Activated naive CD4-positive, alpha-beta T cell treated with anti-CD3 and anti-CD28 coated beads, Interleukin-2, amount 50 U/mL, for 72 hours (primary cell): ENCODE results near the gene DENND2A. TPM values are rescaled to one million over a fixed set of nuclear protein-coding genes. Genes with fewer than 3 reads are reported as not detected.
"Not testable (repeated sequence)": the region's sequence is repeated elsewhere in the genome, so short reads cannot be mapped to it uniquely, and the experiment has no call there.

Experiments used
- ATAC-seq, 2 donors: fragments of 150-1000 bp; cut with Tn5 transposase; 2 replicates each; pipeline ENCODE4 v1.10.0; 2021; ENCODE audit warnings: mild to moderate bottlenecking in 2 of 2, moderate library complexity in 2 of 2
- DNase-seq, 2 donors: peaks; one replicate each; pipeline ENCODE4 v3.0.0; 2021 to 2022; ENCODE audit warnings: low spot score in 2 of 2
- H3K27ac Mint-ChIP-seq, 2 donors: one replicate each; pipeline ENCODE4 v1.8.0; 2022; ENCODE audit warnings: mild to moderate bottlenecking in 2 of 2, mixed read lengths in 2 of 2
- H3K36me3 Mint-ChIP-seq, 2 donors: one replicate each; pipeline ENCODE4 v1.8.0; 2022; ENCODE audit warnings: mixed read lengths in 2 of 2
- H3K9me3 Mint-ChIP-seq, 2 donors: one replicate each; pipeline ENCODE4 v1.8.0; 2022; ENCODE audit warnings: mixed read lengths in 2 of 2
- total RNA-seq, 2 donors: library from RNA; stranded (reverse); gene quantifications; one replicate each; pipeline ENCODE4 v1.2.3, GENCODE V29; 2022

Gene DENND2A
- total RNA-seq, 2 donors from 2014 or later, result not detected

GRCh38 chr7:140638173-140638791 lies 2.3 kb downstream of the DENND2A start:
- no peaks in the 10 kb centered on the region for H3K9me3 Mint-ChIP-seq
- H3K27ac Mint-ChIP-seq, result no peak overlapping the region
- no peak for DNase-seq
- no peak for ATAC-seq
- peaks cover 0 to 7% of the 10 kb centered on the region in 2 donors for H3K36me3 Mint-ChIP-seq

- H3K36me3 Mint-ChIP-seq, result peaks cover 0 to 7% of the 10 kb centered on the region in 2 donors
- ATAC-seq (no peak), DNase-seq (no peak)
- H3K27ac Mint-ChIP-seq, result no peak overlapping the region
- H3K9me3 Mint-ChIP-seq, result no peaks in the 10 kb centered on the region
These were observed 3.2 kb downstream of the DENND2A start for GRCh38 chr7:140637400-140637799.

- no peak for ATAC-seq
- H3K36me3 Mint-ChIP-seq, result peaks cover 0 to 7% of the 10 kb centered on the region in 2 donors
These were observed 4.8 kb downstream of the DENND2A start for GRCh38 chr7:140635816-140636215.

GRCh38 chr7:140635345-140635744 lies 5.3 kb downstream of the DENND2A start:
- DNase-seq, result no peak
- Mint-ChIP-seq H3K36me3 (peaks cover 0 to 7% of the 10 kb centered on the region in 2 donors), H3K9me3 (no peaks in the 10 kb centered on the region), H3K27ac (no peak overlapping the region)
- no peak for ATAC-seq

More at GRCh38 chr7:140635816-140636215, 4.8 kb downstream of the DENND2A start:
- no peak for DNase-seq
- Mint-ChIP-seq H3K27ac (no peak overlapping the region), H3K9me3 (no peaks in the 10 kb centered on the region)

- H3K36me3 Mint-ChIP-seq, result no peaks in the 10 kb centered on the region
- no peaks in the 10 kb centered on the region for H3K9me3 Mint-ChIP-seq
- H3K27ac Mint-ChIP-seq, result no peak overlapping the region
- ATAC-seq (no peak), DNase-seq (no peak)
These were observed 9.0 kb downstream of the DENND2A start for GRCh38 chr7:140631602-140632001.

DNA sequence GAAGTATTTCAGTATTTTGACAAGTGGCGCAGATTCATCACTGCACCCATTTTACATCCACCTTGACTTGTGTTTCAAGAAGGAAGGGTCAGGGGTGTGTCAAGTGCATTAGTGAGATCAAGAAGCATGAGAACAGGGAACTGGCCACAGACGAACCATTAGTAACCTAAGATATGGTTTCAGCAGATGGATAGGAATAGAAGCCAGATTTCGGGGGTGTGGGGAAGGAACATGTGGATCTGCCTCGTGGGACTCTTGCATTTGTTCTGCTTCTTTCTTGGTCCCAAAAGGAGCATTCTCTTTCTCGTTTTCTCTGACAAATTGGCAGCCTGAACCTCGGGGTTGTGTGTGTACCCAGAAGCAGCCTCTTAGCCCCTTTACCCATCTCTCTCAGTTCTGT lies 9.6 kb downstream of the DENND2A start:
- no peaks in the 10 kb centered on the region for H3K36me3 Mint-ChIP-seq
- H3K27ac Mint-ChIP-seq, result no peak overlapping the region
- ATAC-seq, result no peak
- H3K9me3 Mint-ChIP-seq, result no peaks in the 10 kb centered on the region
- no peak for DNase-seq

DNA sequence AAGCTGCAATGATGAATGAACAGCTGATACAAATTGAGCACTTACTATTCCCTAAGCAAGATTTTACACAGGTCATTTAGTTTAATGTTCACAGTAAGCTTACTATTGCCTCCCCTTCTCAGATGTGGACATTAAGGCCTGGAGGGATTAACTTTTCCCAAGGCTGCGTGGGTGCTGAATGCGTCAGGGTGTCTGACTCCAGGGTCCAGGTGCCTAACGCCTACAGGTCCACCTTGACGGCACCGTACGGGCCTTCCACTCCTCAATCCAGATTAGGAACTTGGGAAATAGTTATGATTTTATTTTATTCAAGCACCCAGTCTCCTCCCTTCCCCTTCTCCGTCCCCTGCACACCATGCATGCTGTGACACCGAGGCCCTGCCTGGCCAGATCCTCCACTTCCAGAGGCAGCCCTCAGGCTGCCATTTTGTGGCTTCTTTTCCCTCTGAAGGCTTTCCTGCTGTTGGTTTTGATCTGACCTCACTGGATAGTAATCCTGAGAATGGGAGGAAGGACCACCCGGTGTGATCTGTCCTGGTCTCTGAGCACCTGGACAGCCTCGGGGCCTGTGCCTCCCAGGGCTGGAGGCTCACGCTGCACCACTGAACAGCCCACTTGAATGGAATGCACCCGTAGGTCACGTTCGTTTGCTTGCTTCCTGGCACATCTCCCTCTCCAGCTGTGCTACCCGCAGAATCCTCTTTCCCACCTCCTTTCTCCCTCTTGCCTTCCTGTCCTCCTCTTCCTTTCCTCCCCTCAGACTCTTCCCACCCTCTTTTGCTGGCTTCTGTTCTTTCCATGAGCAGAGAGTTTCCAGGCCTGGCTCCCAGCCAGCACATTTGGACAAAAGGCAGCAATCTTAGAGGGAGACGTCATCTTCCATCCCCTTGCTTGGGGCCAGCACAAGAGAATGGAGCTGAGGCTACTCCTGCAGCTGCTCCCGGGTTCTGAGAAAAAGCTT lies 14.4 kb downstream of the DENND2A start:
- Mint-ChIP-seq H3K36me3 (no peaks in the 10 kb centered on the region), H3K27ac (no peak overlapping the region), H3K9me3 (no peaks in the 10 kb centered on the region)
- ATAC-seq (no peak), DNase-seq (no peak)

DNA sequence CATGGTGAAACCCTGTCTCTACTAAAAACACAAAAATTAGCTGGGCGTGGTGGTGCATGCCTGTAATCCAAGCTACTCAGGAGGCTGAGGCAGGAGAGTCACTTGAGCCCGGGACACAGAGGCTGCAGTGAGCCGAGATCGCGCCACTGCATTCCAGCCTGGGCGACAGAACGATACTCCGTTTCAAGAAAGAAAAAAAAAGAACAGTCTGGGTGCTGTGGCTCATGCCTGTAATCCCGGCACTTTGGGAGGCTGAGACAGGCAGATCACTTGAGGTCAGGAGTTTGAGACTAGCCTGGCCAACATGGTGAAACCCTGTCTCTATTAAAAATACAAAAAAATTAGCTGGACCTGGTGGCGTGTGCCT lies 15.4 kb downstream of the DENND2A start:
- not testable (repeated sequence) for H3K27ac Mint-ChIP-seq, H3K9me3 Mint-ChIP-seq, ATAC-seq, DNase-seq, H3K36me3 Mint-ChIP-seq

DNA sequence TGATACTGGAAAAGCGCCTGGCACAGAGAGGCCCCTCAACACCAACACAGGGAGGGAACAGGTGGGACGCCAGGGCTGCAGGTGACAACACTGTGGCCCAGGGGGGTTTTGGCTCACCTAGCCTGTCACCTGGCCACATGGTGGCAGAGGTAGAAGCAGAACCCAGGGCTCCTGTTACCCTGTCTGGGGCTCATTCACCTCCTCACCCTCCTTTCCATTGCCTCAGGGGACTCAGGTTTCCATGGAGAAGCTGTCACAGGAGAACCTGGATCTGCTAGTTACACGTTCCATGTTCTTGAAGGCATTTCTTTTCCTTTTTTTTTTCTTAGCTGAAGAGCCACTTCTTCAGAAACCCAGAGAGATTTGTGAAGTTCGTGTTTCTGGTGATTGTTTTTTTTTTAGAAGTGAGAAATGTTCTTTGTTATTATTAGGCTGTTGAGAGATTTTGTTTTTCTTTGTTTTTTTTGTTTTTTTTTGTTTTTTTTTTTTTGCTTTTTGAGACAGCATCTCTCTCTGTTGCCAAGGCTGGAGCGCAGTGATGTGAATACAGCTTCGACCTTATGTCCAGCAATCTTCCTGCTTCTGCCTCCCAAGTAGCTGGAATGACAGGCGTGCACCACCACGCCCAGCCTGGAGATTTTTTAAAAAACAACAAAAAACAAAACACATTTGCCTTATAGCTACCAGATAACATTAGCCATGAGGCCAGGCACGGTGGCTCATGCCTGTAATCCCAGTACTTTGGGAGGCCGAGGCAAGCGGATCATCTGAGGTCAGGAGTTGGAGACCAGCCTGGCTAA lies 16.0 kb downstream of the DENND2A start:
- DNase-seq (no peak), ATAC-seq (no peak)
- Mint-ChIP-seq H3K27ac (no peak overlapping the region), H3K36me3 (no peaks in the 10 kb centered on the region), H3K9me3 (no peaks in the 10 kb centered on the region)

DNA sequence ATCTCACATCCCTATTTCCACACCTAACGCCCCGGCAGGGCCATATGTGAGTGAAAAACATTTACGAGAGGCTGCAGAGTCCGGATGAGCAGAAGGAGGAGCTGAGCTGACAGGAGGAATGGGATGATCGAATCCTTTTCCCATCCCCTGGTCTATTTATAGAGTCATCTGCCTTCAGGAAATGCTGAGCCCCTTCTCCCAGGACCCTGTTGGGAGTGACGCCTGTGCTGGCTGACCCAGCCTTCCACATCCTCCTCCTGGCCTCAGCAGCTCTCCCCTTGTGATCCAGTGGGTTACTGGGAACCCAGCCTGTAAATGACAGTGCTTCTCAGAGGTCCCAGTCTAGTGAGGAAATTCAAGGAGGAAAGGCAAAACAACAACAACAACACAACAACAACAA lies 16.6 kb downstream of the DENND2A start:
- no peak for ATAC-seq
- Mint-ChIP-seq H3K9me3 (no peaks in the 10 kb centered on the region), H3K27ac (no peak overlapping the region), H3K36me3 (no peaks in the 10 kb centered on the region)
- no peak for DNase-seq

DNA sequence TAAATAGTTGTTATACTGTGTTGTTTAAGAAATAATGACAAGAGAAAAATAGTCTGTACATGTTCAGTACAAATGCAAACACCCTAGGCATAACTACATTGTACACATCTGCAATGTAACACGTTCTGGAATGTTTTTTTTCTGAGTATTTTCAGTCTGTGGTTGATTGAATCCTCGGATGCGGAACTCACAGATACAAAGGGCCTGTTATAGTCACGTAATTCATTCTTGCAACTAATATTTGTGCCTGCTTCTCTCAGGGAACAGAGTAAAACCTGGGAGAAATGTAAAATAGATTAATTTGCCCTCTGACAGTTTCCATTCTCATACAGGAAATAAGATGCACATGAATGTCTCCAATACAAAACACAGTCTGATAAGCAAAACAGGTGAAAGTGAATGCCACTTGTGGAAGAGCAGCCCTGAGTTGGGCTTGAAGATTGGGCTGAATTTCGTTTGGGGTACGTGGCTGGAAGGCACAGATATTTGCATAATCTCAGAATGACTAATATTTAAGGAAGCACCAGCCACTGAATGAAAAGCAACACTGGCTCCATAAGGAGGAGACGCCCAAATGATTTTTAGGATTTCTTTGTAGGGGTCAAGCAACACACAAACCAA lies 19.1 kb downstream of the DENND2A start:
- Mint-ChIP-seq H3K27ac (no peak overlapping the region), H3K9me3 (no peaks in the 10 kb centered on the region), H3K36me3 (no peaks in the 10 kb centered on the region)
- no peak for ATAC-seq
- DNase-seq, result no peak

DNA sequence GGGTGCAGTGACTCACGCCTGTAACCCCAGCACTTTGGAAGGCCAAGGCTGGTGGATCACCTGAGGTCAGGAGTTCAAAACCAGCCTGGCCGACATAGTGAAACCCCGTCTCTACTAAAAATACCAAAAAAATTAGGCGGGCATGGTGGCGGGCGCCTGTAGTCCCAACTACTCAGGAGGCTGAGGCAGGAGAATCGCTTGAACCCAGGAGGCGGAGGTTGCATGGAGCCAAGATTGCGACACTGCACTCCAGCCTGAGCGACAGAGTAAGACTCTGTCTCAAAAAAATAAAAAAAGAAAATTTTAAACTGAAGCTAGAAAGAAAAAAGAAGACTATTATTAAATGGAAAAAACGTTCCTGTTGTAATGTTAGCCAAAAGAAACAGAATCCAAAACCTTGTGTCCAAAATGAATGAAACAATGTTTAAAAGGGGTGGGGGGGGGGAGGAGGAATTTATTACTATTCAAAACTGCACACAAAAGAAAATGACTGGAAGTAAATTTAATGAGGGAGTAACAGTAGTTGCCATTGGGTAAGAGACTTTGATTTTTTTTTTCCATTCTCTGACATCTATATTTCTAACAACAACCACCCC lies 20.6 kb downstream of the DENND2A start:
- not testable (repeated sequence) for ATAC-seq

GRCh38 chr7:140619176-140619575 lies 21.4 kb downstream of the DENND2A start:
- no peaks in the 10 kb centered on the region for H3K9me3 Mint-ChIP-seq
- H3K27ac Mint-ChIP-seq, result no peak overlapping the region
- no peak for ATAC-seq
- H3K36me3 Mint-ChIP-seq, result no peaks in the 10 kb centered on the region
- no peak for DNase-seq

More for the DNA sequence above, 20.6 kb downstream of the DENND2A start:
- not testable (repeated sequence) for H3K27ac Mint-ChIP-seq, H3K36me3 Mint-ChIP-seq, DNase-seq, H3K9me3 Mint-ChIP-seq

DNA sequence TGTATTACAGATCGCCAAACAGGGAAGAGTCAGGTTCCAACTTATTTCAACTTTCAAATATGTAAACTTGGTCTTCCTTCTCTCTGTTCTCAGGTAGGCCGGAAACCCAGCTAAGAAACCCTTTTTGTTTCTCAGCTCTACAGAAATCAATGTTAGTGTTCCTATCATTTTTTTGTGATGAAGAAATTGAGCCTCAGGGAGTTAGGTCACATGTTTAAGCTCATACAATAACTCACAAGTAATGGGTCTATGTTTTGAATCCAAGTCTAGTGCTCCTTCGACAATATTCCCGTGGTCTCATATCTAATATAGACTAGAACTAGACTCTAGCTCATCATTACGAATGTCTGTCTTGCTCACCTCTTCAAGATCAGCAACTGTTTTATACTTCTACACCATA lies 22.3 kb downstream of the DENND2A start:
- H3K36me3 Mint-ChIP-seq, result no peaks in the 10 kb centered on the region
- H3K27ac Mint-ChIP-seq, result no peak overlapping the region
- ATAC-seq (no peak), DNase-seq (no peak)
- H3K9me3 Mint-ChIP-seq, result no peaks in the 10 kb centered on the region

DNA sequence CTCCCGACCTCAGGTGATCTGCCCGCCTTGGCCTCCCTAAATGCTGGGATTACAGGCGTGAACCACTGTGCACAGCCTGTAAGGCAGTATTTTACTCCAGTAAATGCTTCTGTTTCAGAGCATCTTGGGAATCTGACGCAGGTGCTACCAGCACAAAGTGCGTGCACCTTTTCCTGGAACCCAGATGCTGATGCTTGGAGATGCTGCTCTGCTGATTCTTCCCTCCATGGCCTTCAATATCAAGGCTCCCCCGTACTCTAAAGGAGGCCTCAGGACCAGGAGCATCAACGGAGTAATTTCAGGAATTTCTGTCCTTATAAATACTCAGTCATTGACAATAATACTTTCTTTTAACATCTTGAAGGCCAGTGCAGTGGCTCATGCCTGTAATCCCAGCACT lies 23.5 kb downstream of the DENND2A start:
- no peaks in the 10 kb centered on the region for H3K9me3 Mint-ChIP-seq
- H3K36me3 Mint-ChIP-seq, result no peaks in the 10 kb centered on the region
- H3K27ac Mint-ChIP-seq, result no peak overlapping the region
- no peak for ATAC-seq
- DNase-seq, result no peak

- H3K27ac Mint-ChIP-seq, result no peak overlapping the region
- no peak for DNase-seq
These were observed 24.3 kb downstream of the DENND2A start for GRCh38 chr7:140616328-140616727.

More at GRCh38 chr7:140616328-140616727, 24.3 kb downstream of the DENND2A start:
- no peak for ATAC-seq
- Mint-ChIP-seq H3K36me3 (no peaks in the 10 kb centered on the region), H3K9me3 (no peaks in the 10 kb centered on the region)
